Type B pancreatic cell (in vitro differentiated cells): Measurements from ENCODE around the gene TMSB10. TPM values are rescaled to one million over a fixed set of nuclear protein-coding genes. Genes with fewer than 3 reads are reported as not detected.

Experiments used
- DNase-seq: peaks from one replicate; pipeline ENCODE4 v3.0.0; 2021; ENCODE audit warnings: mixed read lengths; ENCODE audit not compliant: unreplicated experiment; ENCODE audit errors: extremely low spot score
- H3K27ac Mint-ChIP-seq: 2 replicates; pipeline ENCODE4 v1.8.0; 2021; ENCODE audit warnings: mild to moderate bottlenecking, mixed read lengths
- H3K27me3 Mint-ChIP-seq: 2 replicates; pipeline ENCODE4 v1.8.0; 2021; ENCODE audit warnings: mixed read lengths
- H3K36me3 Mint-ChIP-seq: 2 replicates; pipeline ENCODE4 v1.8.0; 2021; ENCODE audit warnings: mixed read lengths
- H3K4me1 Mint-ChIP-seq: one replicate; pipeline ENCODE4 v1.8.0; 2021; ENCODE audit warnings: mixed read lengths; ENCODE audit not compliant: unreplicated experiment
- H3K4me3 Mint-ChIP-seq: 2 replicates; pipeline ENCODE4 v1.8.0; 2021; ENCODE audit warnings: mild to moderate bottlenecking, mixed read lengths
- H3K9me3 Mint-ChIP-seq: 2 replicates; pipeline ENCODE4 v1.8.0; 2021; ENCODE audit warnings: mixed read lengths
- CTCF ChIP-seq: fragments of 200-600 bp; sonication (generic); conservative IDR thresholded peaks from 2 replicates; pipeline ENCODE4 v1.5.0; 2021; ENCODE audit warnings: antibody characterized with exemption, mild to moderate bottlenecking
- total RNA-seq: library from RNA; stranded (reverse); gene quantifications from 2 replicates; pipeline ENCODE4 v1.2.1, GENCODE V29; 2021; ENCODE audit warnings: low replicate concordance

Gene TMSB10
- total RNA-seq, 1 donor from 2014 or later: 1,391 TPM

DNA sequence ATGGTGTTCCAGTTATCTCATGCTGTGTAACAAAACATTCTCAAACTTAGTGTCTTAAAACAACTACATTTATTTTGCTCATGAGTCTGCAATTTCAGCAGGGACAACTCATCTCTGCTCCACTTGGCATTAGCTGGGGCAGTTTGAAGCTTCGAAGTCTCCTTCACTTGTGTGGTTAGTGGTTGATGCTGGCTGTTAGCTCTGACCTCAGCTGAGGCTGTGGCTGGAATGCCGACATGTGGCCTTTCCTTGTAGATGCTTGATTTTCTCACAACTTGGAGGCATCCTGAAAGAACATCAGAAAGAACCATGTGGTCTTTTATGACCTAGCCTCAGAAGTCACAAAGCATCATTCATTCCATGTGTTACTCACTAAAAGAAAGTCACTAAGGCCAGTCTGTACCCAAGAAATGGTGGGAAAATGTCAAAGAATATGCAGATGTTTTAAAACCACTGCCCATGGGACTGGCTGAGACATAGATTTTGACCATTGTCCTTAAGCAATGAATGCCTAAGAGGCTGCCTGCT is 3.8 kb upstream of the TMSB10 start:
- H3K36me3 Mint-ChIP-seq: peaks cover 3% of the 10 kb centered on the region
- no peak for TF ChIP-seq CTCF
- H3K27ac Mint-ChIP-seq: no peak overlapping the region

GRCh38 chr2:84902526-84902925 is 2.9 kb upstream of the TMSB10 start:
- Mint-ChIP-seq H3K27ac (no peak overlapping the region), H3K27me3 (peaks cover 12% of the 10 kb centered on the region), H3K36me3 (peaks cover 12% of the 10 kb centered on the region), H3K4me1 (peaks cover 22% of the 10 kb centered on the region), H3K9me3 (no peaks in the 10 kb centered on the region), H3K4me3 (peak overlapping the region; percentile 53)
- TF ChIP-seq CTCF: no peak
- no peak for DNase-seq

More for the DNA sequence above, 3.8 kb upstream of the TMSB10 start:
- Mint-ChIP-seq H3K27me3 (peaks cover 12% of the 10 kb centered on the region), H3K4me1 (peaks cover 13% of the 10 kb centered on the region), H3K4me3 (no peak overlapping the region), H3K9me3 (no peaks in the 10 kb centered on the region)
- no peak for DNase-seq

GRCh38 chr2:84904151-84904550 is 1.3 kb upstream of the TMSB10 start:
- DNase-seq: no peak
- Mint-ChIP-seq H3K27ac (peak overlapping the region; percentile 90), H3K27me3 (peaks cover 12% of the 10 kb centered on the region), H3K9me3 (peaks cover 11% of the 10 kb centered on the region), H3K4me3 (peak overlapping the region; percentile 93), H3K4me1 (peaks cover 22% of the 10 kb centered on the region), H3K36me3 (peaks cover 25% of the 10 kb centered on the region)
- TF ChIP-seq CTCF: no peak

GRCh38 chr2:84904717-84905174 is 710 bp upstream of the TMSB10 start:
- DNase-seq: no peak
- H3K36me3 Mint-ChIP-seq: peaks cover 31% of the 10 kb centered on the region
- TF ChIP-seq CTCF: no peak
- H3K9me3 Mint-ChIP-seq: peaks cover 16% of the 10 kb centered on the region
- peak overlapping the region; percentile 90 for H3K27ac Mint-ChIP-seq
- peak overlapping the region; percentile 93 for H3K4me3 Mint-ChIP-seq
- peaks cover 22% of the 10 kb centered on the region for H3K4me1 Mint-ChIP-seq
- peaks cover 12% of the 10 kb centered on the region for H3K27me3 Mint-ChIP-seq

GRCh38 chr2:84906108-84906899 is 848 bp downstream of the TMSB10 start:
- peaks cover 36% of the 10 kb centered on the region for H3K36me3 Mint-ChIP-seq
- peaks cover 22% of the 10 kb centered on the region for H3K4me1 Mint-ChIP-seq

More at GRCh38 chr2:84906108-84906899, 848 bp downstream of the TMSB10 start:
- H3K9me3 Mint-ChIP-seq: peaks cover 20% of the 10 kb centered on the region
- peaks cover 12% of the 10 kb centered on the region for H3K27me3 Mint-ChIP-seq
- peak overlapping the region; percentile 90 for H3K27ac Mint-ChIP-seq
- no peak for TF ChIP-seq CTCF
- H3K4me3 Mint-ChIP-seq: peak overlapping the region; percentile 92
- no peak for DNase-seq
